ENCODE data around the gene PHB1.
A peak's percentile ranks its signal among the peaks of the same experiment; 100 is the strongest.

The PHB1 gene

DNA sequence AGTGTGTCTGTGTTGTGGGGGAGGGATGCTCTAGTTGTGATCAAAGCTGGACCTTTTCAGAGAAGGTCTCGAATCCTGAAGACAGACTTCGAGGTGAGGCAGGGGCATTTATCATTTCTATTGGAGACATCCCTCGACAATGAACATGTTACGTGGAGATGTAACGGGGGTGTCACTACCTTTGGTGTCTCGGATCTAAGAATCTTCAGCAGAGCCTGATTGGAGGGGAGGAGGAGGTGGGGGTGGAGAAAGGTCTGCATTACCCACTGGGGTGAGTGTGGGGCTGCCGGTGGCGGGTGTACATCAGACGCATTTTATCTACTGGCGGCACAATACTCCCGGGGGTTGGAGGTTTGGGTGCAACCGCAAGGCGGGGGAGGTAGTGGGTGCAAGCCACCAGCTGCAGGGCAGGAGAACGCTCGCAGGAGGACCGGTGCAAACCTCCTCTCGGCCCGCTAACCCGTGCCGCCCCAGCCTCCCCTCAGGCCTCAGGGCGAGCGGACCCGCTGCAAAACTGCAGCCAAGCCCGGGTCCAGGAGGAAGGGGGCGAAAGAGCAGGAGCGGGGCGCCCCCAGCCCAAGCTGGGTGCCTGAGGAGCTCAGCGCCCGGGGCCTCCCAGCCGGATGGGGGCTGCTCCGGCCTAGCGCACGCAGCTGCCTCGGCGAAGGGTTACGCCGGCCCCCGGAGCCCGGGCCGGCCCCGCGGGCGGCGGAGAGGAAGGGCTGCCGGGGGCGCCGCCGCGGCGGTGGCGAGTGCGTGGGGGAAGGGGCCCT is 53.4 kb downstream of the PHB1 start (continued):
- TF ChIP-seq, protein P1, sequence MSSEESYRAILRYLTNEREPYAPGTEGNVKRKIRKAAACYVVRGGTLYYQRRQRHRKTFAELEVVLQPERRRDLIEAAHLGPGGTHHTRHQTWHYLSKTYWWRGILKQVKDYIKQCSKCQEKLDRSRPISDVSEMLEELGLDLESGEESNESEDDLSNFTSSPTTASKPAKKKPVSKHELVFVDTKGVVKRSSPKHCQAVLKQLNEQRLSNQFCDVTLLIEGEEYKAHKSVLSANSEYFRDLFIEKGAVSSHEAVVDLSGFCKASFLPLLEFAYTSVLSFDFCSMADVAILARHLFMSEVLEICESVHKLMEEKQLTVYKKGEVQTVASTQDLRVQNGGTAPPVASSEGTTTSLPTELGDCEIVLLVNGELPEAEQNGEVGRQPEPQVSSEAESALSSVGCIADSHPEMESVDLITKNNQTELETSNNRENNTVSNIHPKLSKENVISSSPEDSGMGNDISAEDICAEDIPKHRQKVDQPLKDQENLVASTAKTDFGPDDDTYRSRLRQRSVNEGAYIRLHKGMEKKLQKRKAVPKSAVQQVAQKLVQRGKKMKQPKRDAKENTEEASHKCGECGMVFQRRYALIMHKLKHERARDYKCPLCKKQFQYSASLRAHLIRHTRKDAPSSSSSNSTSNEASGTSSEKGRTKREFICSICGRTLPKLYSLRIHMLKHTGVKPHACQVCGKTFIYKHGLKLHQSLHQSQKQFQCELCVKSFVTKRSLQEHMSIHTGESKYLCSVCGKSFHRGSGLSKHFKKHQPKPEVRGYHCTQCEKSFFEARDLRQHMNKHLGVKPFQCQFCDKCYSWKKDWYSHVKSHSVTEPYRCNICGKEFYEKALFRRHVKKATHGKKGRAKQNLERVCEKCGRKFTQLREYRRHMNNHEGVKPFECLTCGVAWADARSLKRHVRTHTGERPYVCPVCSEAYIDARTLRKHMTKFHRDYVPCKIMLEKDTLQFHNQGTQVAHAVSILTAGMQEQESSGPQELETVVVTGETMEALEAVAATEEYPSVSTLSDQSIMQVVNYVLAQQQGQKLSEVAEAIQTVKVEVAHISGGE (tag by site-specific recombination; conservative IDR thresholded peaks at IDR 0.05; ENCODE audit: low read depth): no peak; the same call in 1 of the 2 replicates
- TF ChIP-seq, protein P2, sequence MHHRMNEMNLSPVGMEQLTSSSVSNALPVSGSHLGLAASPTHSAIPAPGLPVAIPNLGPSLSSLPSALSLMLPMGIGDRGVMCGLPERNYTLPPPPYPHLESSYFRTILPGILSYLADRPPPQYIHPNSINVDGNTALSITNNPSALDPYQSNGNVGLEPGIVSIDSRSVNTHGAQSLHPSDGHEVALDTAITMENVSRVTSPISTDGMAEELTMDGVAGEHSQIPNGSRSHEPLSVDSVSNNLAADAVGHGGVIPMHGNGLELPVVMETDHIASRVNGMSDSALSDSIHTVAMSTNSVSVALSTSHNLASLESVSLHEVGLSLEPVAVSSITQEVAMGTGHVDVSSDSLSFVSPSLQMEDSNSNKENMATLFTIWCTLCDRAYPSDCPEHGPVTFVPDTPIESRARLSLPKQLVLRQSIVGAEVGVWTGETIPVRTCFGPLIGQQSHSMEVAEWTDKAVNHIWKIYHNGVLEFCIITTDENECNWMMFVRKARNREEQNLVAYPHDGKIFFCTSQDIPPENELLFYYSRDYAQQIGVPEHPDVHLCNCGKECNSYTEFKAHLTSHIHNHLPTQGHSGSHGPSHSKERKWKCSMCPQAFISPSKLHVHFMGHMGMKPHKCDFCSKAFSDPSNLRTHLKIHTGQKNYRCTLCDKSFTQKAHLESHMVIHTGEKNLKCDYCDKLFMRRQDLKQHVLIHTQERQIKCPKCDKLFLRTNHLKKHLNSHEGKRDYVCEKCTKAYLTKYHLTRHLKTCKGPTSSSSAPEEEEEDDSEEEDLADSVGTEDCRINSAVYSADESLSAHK (tag by site-specific recombination; IDR thresholded peaks at IDR 0.05): no peak
- TF ChIP-seq ZFP69B (tag by site-specific recombination; IDR thresholded peaks at IDR 0.05) (peak; percentile 33; the same call in 1 of the 2 replicates), ZNF785 (tag by site-specific recombination; IDR thresholded peaks at IDR 0.05) (no peak), MZF1 (tag by site-specific recombination; IDR thresholded peaks at IDR 0.05; ENCODE audit: borderline replicate concordance) (no peak), ZNF624 (tag by site-specific recombination; IDR thresholded peaks at IDR 0.05) (no peak), ZNF426 (tag by site-specific recombination; IDR thresholded peaks at IDR 0.05) (no peak), ZNF248 (tag by site-specific recombination; IDR thresholded peaks at IDR 0.05) (no peak), ZNF571 (tag by site-specific recombination; IDR thresholded peaks at IDR 0.05) (no peak), ZBTB8A (tag by site-specific recombination; IDR thresholded peaks at IDR 0.05) (no peak), ZNF214 (tag by site-specific recombination; IDR thresholded peaks at IDR 0.05; ENCODE audit: borderline replicate concordance) (no peak), ZFP3 (tag by site-specific recombination; IDR thresholded peaks at IDR 0.05; ENCODE audit: low read depth) (no peak), ZNF670 (tag by site-specific recombination; IDR thresholded peaks at IDR 0.05; ENCODE audit: low read depth) (no peak), ZNF10 (tag by site-specific recombination; IDR thresholded peaks at IDR 0.05) (no peak), ZNF621 (tag by site-specific recombination; IDR thresholded peaks at IDR 0.05) (no peak), SETDB1 (IDR thresholded peaks at IDR 0.05; ENCODE audit: insufficient read length, low read length) (no peak), ZNF133 (tag by site-specific recombination; IDR thresholded peaks at IDR 0.05) (no peak), ZNF175 (tag by site-specific recombination; IDR thresholded peaks at IDR 0.05) (no peak), ZBTB21 (tag by site-specific recombination; IDR thresholded peaks at IDR 0.05) (no peak), ZNF121 (tag by site-specific recombination; IDR thresholded peaks at IDR 0.05) (no peak), ZNF23 (tag by site-specific recombination; IDR thresholded peaks at IDR 0.05; ENCODE audit: borderline replicate concordance) (no peak), HOXC10 (CRISPR knock-in tag; IDR thresholded peaks at IDR 0.05) (no peak), ZNF16 (tag by site-specific recombination; IDR thresholded peaks at IDR 0.05; ENCODE audit: low read depth) (no peak), ZNF843 (tag by site-specific recombination; IDR thresholded peaks at IDR 0.05) (no peak), ZNF776 (tag by site-specific recombination; IDR thresholded peaks at IDR 0.05; ENCODE audit: borderline replicate concordance) (no peak), ZNF48 (tag by site-specific recombination; IDR thresholded peaks at IDR 0.05) (no peak), ZNF335 (tag by site-specific recombination; conservative IDR thresholded peaks at IDR 0.05) (peak; percentile 73; the same call in 1 of the 2 replicates), ZSCAN16 (tag by site-specific recombination; IDR thresholded peaks at IDR 0.05) (no peak), ZNF311 (tag by site-specific recombination; IDR thresholded peaks at IDR 0.05; ENCODE audit: borderline replicate concordance) (no peak), ZNF112 (tag by site-specific recombination; IDR thresholded peaks at IDR 0.05) (no peak)
- TF ChIP-seq, protein P3, sequence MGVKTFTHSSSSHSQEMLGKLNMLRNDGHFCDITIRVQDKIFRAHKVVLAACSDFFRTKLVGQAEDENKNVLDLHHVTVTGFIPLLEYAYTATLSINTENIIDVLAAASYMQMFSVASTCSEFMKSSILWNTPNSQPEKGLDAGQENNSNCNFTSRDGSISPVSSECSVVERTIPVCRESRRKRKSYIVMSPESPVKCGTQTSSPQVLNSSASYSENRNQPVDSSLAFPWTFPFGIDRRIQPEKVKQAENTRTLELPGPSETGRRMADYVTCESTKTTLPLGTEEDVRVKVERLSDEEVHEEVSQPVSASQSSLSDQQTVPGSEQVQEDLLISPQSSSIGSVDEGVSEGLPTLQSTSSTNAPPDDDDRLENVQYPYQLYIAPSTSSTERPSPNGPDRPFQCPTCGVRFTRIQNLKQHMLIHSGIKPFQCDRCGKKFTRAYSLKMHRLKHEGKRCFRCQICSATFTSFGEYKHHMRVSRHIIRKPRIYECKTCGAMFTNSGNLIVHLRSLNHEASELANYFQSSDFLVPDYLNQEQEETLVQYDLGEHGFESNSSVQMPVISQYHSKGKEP (tag by site-specific recombination; IDR thresholded peaks at IDR 0.05): no peak
- TF ChIP-seq, protein P4, sequence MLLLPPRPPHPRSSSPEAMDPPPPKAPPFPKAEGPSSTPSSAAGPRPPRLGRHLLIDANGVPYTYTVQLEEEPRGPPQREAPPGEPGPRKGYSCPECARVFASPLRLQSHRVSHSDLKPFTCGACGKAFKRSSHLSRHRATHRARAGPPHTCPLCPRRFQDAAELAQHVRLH (tag by site-specific recombination; IDR thresholded peaks at IDR 0.05): no peak; the same call in 1 of the 2 replicates
- TF ChIP-seq, protein P5, sequence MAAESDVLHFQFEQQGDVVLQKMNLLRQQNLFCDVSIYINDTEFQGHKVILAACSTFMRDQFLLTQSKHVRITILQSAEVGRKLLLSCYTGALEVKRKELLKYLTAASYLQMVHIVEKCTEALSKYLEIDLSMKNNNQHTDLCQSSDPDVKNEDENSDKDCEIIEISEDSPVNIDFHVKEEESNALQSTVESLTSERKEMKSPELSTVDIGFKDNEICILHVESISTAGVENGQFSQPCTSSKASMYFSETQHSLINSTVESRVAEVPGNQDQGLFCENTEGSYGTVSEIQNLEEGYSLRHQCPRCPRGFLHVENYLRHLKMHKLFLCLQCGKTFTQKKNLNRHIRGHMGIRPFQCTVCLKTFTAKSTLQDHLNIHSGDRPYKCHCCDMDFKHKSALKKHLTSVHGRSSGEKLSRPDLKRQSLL (tag by site-specific recombination; IDR thresholded peaks at IDR 0.05): no peak
